ENCODE results near the gene RNASEL. TPM values are rescaled to one million over a fixed set of nuclear protein-coding genes. Genes with fewer than 3 reads are reported as not detected.
A peak's percentile ranks its signal among the peaks of the same experiment; 100 is the strongest.

The RNASEL gene
- total RNA-seq, 2 experiments from 2014 or later: 5.7 to 6.0 TPM

DNA sequence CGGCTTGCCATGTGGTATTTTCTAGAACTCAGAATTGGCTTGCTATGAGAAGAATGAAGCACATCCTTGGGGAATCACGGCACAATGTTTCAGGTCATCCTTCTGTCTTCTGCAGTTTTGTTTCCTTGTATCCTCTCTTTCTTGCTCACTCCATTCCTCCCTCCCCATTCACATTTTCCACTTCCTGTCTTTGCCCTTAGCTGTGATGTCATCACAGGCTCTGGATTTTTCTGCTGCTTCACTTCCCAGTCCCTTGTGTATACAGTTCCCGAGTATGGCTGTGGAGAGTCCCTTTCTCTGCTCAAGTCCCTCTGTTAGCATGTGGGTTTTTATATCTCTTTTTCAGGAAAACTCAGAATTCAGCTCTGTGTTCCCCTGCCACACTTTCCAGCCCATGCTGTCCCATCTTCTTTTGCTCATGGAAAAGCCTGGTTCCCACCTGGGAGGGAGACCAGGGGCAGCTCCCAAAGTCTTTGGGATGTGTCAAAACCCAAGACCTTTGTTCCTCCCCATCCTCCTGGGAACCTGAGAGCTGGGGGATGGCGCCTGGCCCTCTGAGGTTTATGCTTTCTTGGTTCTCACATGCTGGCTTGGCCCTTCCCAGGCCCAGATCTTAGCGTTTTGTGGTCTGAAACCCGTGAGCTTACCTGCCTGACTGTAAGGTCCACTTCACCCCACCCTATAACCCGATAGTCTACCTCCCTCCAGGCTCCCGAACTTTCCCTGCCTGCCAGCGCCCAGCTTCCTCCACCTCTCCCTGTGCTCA lies 20.0 kb upstream of the RNASEL start:
- POLR2A ChIA-PET: no interaction called here
- no peaks in the 10 kb centered on the region for H3K36me3 Mint-ChIP-seq (ENCODE audit: low read depth)
- no peak overlapping the region for H3K4me3 Mint-ChIP-seq
- ATAC-seq (no peak), DNase-seq (no peak)
- H3K27ac Mint-ChIP-seq: no peak overlapping the region
- no peaks in the 10 kb centered on the region for H3K9me3 Mint-ChIP-seq (ENCODE audit: insufficient read depth)
- peaks cover 14% of the 10 kb centered on the region for H3K4me1 Mint-ChIP-seq (ENCODE audit: low read depth)
- CTCF ChIA-PET: interaction anchor here (1.3 to 17.9 kb wide), 3 partner anchors 13 to 180 kb away, joined by 3 to 899 read pairs (median 3); partner anchors contain the start of gene NPL
- peaks cover 71% of the 10 kb centered on the region for H3K27me3 Mint-ChIP-seq (ENCODE audit: low read depth)

DNA sequence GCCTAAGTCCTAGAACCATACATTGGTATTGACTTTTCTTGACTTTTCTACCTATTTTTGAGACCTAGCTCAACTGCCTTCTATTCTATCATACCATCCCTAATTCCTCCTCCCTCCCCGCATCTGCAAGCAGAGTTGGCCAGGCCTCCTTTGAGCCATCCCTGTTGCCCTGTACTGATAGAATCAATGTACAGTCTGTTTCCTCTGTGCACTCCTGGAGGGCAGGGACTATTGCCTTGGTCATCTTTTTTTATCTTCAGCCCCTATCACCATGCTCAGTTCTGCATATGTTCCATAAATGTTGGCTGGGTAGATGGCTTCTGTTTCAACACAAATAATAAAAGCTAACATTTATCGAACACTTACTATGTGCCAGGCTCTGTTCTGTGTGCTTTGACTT lies 19.2 kb upstream of the RNASEL start:
- Mint-ChIP-seq H3K4me1 (ENCODE audit: low read depth) (peaks cover 10% of the 10 kb centered on the region), H3K36me3 (ENCODE audit: low read depth) (no peaks in the 10 kb centered on the region), H3K9me3 (ENCODE audit: insufficient read depth) (no peaks in the 10 kb centered on the region), H3K27me3 (ENCODE audit: low read depth) (peaks cover 63% of the 10 kb centered on the region), H3K27ac (no peak overlapping the region), H3K4me3 (no peak overlapping the region)
- no peak for ATAC-seq
- CTCF ChIA-PET: interaction anchor here (1.3 to 17.9 kb wide), 5 partner anchors 9 to 181 kb away, joined by 3 to 899 read pairs (median 42); partner anchors contain the start of gene NPL
- POLR2A ChIA-PET: no interaction called here
- no peak for DNase-seq

DNA sequence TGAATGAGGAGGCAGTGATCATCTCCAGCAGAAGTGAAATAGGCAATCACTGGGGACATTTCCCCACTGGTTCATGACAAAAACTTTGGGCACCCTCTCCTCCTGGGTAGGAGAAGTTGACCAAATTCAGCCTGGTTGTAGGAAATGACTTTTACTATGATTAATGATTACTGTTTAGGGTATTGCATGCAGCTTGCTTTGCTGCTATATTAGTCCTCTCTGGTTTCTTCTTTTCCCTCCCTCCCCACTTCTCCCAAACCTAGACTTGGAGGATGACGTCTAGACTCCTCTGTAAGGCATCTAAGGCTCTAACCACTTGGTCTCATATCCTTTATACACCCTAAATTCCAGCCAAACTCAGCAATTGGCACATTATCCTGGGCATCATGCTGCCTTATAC lies 18.5 kb upstream of the RNASEL start:
- ATAC-seq (no peak), DNase-seq (no peak)
- H3K4me1 Mint-ChIP-seq (ENCODE audit: low read depth): peaks cover 10% of the 10 kb centered on the region
- peaks cover 56% of the 10 kb centered on the region for H3K27me3 Mint-ChIP-seq (ENCODE audit: low read depth)
- H3K27ac Mint-ChIP-seq: no peak overlapping the region
- ChIA-PET POLR2A (interaction anchor here (4.6 kb wide), 1 partner anchor 8 kb away, joined by 43 read pairs; no protein-coding TSS in a partner anchor), CTCF (interaction anchor here (1.2 to 17.9 kb wide), 5 partner anchors 10 to 182 kb away, joined by 3 to 899 read pairs (median 42); partner anchors contain the start of gene NPL)
- H3K9me3 Mint-ChIP-seq (ENCODE audit: insufficient read depth): no peaks in the 10 kb centered on the region
- H3K36me3 Mint-ChIP-seq (ENCODE audit: low read depth): no peaks in the 10 kb centered on the region
- no peak overlapping the region for H3K4me3 Mint-ChIP-seq

DNA sequence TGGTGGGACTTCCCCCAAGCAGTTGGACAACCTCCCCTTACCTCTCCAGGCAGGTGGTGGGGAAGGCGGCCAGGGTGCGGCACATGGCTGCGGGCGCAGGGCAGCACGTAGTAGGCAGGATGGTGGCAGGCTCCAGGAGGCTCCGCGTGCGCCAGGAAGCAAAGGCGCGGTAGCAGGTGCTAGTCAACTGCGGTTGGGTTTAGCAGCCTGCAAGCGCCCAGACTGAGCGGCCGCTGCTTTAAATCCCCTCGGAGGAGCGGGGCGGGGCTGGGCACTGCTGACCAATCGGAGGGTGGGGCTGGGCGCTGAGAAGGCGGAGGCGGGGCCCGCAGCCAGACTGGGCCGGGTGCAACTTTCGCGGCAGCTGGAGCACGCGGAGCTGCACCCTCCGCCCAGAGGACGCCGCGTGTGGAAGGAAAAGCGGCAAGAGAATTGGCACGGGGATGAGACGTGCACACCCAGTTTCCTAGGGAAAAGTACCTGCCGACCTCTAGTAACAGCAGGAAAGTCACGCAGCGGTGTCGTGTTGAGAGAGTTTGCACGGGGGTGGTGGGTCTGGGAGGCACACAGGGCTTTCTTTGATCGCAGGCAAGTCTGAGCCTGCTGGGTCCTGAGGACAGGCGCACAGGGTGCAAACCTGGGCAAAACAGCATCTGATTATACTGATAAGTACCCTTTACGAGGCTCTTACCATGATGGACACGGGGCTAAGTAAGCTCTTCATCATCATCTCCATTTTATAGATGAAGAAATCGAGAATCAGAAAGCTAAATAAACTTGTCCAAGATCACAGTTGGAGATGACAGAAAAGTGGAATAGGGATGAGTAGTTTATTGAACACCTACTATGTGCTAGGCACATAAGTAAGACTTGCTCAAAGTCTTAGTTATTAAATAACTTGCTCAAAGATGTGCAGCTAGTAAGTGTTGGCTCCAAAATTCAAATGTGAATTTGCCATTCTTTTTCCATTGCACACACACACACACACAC lies 15.4 kb upstream of the RNASEL start, which contains the start of gene RGS16:
RGS16 (minus strand) TSS at position 215 of the 990 bp plus-strand sequence; CDS start at position 85, 130 bp downstream.
- Mint-ChIP-seq H3K36me3 (ENCODE audit: low read depth) (peaks cover 4% of the 10 kb centered on the region), H3K4me3 (no peak within 1 kb of the TSS), H3K9me3 (ENCODE audit: insufficient read depth) (no peaks in the 10 kb centered on the region), H3K27ac (peak within 1 kb of the TSS; percentile 47), H3K27me3 (ENCODE audit: low read depth) (peaks cover 28% of the 10 kb centered on the region), H3K4me1 (ENCODE audit: low read depth) (peaks cover 11% of the 10 kb centered on the region)
- ATAC-seq (peak; percentile 89), DNase-seq (peak; percentile 93)
- POLR2A ChIA-PET: interaction anchor here (4.6 kb wide), 1 partner anchor 11 kb away, joined by 43 read pairs; no protein-coding TSS in a partner anchor
- CTCF ChIA-PET: interaction anchor here (0.7 to 17.9 kb wide), 9 partner anchors 10 to 236 kb away, joined by 3 to 899 read pairs (median 4); partner anchors contain the start of gene NPL

DNA sequence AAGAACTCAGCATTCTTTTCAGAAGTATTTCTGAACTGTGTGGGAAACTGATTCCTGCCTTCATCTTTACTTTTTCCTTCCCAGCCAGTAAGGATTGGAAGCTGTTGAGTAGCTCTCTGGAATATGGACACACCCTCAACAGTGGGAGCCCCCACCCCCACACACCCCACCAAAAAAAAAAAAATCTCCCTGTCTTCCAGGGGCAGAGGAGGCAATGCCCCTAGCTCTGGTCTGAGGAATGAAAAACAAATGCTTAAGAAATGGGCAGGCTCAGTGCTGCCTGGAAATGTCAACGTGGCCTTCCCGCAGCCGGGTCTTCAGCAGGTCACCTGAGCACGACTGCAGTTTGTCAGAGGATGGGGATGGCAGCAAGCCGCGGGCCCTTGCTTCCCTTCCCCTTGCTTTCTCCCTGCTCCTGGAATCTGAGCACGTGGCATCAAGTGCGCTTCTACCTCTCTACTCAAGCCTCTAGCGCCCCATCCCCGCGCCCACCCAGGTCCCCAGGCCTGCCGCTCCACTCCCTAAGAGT lies 14.7 kb upstream of the RNASEL start:
- DNase-seq: no peak
- H3K9me3 Mint-ChIP-seq (ENCODE audit: insufficient read depth): no peaks in the 10 kb centered on the region
- H3K27ac Mint-ChIP-seq: peak overlapping the region; percentile 47

DNA sequence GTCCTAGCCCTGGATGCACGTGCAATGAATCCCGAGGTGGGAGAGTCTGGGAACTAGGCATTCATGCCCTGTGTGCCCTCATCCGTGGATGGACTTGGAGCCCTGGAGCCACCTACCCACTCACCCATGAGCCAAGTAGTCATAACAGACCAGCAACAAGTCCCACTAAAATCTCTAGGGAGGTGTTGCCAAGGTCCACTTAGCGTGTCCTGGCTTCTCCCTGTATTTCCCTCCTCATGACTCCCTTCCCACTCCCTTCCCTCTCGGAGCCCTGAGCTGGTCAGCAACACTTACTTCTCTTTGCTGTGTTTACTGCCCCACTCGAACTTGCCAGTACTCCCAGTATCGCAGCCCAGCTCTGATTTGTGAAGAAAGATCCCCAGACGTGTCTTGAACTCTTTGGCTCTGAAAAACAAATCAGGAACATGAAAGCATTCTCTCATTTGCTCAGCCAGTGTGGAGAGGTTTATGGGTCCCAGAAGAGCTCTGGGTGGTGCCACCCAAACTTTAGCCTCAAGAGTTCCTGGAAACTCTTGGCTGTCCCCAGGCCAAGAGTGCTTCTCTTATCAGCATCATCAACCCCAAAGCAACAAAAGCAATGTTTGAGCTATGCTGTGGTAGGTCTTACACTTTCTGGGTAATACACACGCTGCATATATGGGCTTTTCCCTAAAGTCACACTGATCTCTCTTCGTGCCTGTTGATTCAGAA lies 14.0 kb upstream of the RNASEL start:
- DNase-seq (peak; percentile 44), ATAC-seq (peak; percentile 50)
- Mint-ChIP-seq H3K27me3 (ENCODE audit: low read depth) (peaks cover 18% of the 10 kb centered on the region), H3K27ac (peak overlapping the region; percentile 47), H3K4me3 (no peak overlapping the region), H3K4me1 (ENCODE audit: low read depth) (peaks cover 11% of the 10 kb centered on the region), H3K9me3 (ENCODE audit: insufficient read depth) (no peaks in the 10 kb centered on the region), H3K36me3 (ENCODE audit: low read depth) (peaks cover 4% of the 10 kb centered on the region)
- ChIA-PET POLR2A (interaction anchor here (0.7 to 4.6 kb wide), 3 partner anchors 12 to 189 kb away, joined by 3 to 43 read pairs (median 5); no protein-coding TSS in a partner anchor), CTCF (interaction anchor here (0.7 to 17.9 kb wide), 9 partner anchors 8 to 244 kb away, joined by 3 to 899 read pairs (median 4); partner anchors contain the start of gene NPL)

More for the DNA sequence above, 14.7 kb upstream of the RNASEL start:
- Mint-ChIP-seq H3K4me3 (no peak overlapping the region), H3K4me1 (ENCODE audit: low read depth) (peaks cover 11% of the 10 kb centered on the region), H3K27me3 (ENCODE audit: low read depth) (peaks cover 23% of the 10 kb centered on the region), H3K36me3 (ENCODE audit: low read depth) (peaks cover 4% of the 10 kb centered on the region)
- POLR2A ChIA-PET: interaction anchor here (0.7 to 4.6 kb wide), 3 partner anchors 12 to 188 kb away, joined by 3 to 43 read pairs (median 5); no protein-coding TSS in a partner anchor
- CTCF ChIA-PET: interaction anchor here (0.7 to 17.9 kb wide), 10 partner anchors 9 to 244 kb away, joined by 3 to 899 read pairs (median 4); partner anchors contain the start of gene NPL
- peak; percentile 6 for ATAC-seq

DNA sequence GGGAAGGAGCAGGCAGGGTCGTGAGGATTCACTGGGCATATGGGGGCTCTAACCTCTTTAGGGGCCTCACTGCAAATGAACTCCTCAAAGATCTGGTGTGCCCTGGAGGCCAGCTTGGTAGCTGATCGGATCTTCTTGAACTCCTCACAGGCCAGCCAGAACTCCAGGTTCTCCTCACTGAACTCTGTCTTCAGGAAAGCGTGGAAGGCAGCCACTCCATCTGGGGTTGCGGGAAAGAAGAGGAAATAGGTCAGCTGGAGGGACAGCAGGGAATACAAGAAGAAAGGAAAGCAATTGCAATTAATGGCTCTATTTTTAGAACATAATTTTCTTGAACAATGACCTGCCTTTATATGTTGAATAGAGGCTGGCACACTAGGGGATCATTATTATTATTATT lies 12.9 kb upstream of the RNASEL start:
- no peak for DNase-seq
- POLR2A ChIA-PET: interaction anchor here (1.1 kb wide), 1 partner anchor 182 kb away, joined by 4 read pairs; no protein-coding TSS in a partner anchor
- CTCF ChIA-PET: interaction anchor here (0.8 to 17.9 kb wide), 15 partner anchors 9 to 188 kb away, joined by 3 to 899 read pairs (median 4); partner anchors contain the start of genes NPL and RNASEL
- H3K27me3 Mint-ChIP-seq (ENCODE audit: low read depth): peaks cover 12% of the 10 kb centered on the region
- H3K27ac Mint-ChIP-seq: no peak overlapping the region
- ATAC-seq: no peak
- H3K9me3 Mint-ChIP-seq (ENCODE audit: insufficient read depth): no peaks in the 10 kb centered on the region
- no peak overlapping the region for H3K4me3 Mint-ChIP-seq
- H3K4me1 Mint-ChIP-seq (ENCODE audit: low read depth): peaks cover 4% of the 10 kb centered on the region
- peaks cover 4% of the 10 kb centered on the region for H3K36me3 Mint-ChIP-seq (ENCODE audit: low read depth)

DNA sequence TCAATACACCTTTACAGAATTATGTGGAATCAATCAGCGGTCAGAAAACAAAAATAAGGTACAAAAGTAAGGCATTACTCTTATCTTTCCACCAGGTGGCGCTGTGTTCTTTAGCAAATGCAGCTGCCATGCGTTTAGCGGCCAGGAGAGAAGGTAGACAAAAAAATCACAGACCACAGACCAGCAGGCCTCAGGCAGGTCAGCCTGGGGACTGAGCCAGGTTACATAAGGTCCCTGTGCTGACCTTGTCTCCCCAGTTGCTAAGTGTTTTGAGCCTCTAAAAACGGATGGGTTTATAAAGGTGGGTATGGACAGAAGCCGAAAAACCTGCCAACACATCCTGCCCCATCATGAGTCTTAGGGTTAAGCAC lies 12.3 kb upstream of the RNASEL start:
- Mint-ChIP-seq H3K9me3 (ENCODE audit: insufficient read depth) (no peaks in the 10 kb centered on the region), H3K4me1 (ENCODE audit: low read depth) (peaks cover 4% of the 10 kb centered on the region), H3K27ac (no peak overlapping the region), H3K4me3 (no peak overlapping the region), H3K27me3 (ENCODE audit: low read depth) (peaks cover 9% of the 10 kb centered on the region), H3K36me3 (ENCODE audit: low read depth) (peaks cover 4% of the 10 kb centered on the region)
- POLR2A ChIA-PET: interaction anchor here (1.0 to 1.1 kb wide), 2 partner anchors 181 to 182 kb away, joined by 4 to 10 read pairs; no protein-coding TSS in a partner anchor
- CTCF ChIA-PET: interaction anchor here (0.7 to 17.9 kb wide), 22 partner anchors 8 to 242 kb away, joined by 3 to 899 read pairs (median 4); partner anchors contain the start of genes NPL and RNASEL
- DNase-seq (peak; percentile 80), ATAC-seq (no peak)

DNA sequence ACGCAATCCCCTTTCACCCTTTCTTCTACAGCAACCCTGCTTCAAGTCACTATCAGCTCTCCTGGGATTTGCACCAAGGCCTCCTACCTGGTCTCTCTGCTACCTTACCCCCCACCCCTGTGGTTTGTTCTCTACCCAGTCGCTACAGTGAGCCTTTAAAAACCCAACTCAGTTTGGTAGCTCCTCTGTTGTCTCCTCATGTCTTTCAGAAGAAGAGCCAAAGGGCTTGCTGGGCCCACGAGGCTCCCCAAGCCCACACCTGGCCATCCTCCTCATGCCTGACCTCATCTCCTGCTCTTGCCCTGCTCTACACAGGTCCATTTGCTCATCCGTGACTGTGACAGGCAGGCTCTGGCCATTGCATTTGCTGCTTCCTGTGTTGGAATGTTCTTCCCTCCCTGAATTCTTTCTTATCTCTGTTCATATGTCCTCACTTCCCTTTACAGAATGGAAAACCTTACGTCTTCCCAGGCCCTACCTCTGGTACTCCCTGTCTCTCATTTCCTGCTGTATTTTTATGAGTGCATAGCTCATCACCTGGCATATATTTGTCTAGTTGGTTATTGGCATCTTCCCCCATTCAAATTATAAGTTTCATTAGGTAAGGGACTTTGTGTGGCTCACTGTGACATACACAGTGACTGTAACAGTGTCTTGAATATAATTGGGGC lies 11.8 kb upstream of the RNASEL start:
- H3K4me3 Mint-ChIP-seq: no peak overlapping the region
- H3K27me3 Mint-ChIP-seq (ENCODE audit: low read depth): peaks cover 9% of the 10 kb centered on the region
- H3K36me3 Mint-ChIP-seq (ENCODE audit: low read depth): peaks cover 4% of the 10 kb centered on the region
- ATAC-seq (no peak), DNase-seq (no peak)
- H3K27ac Mint-ChIP-seq: no peak overlapping the region
- peaks cover 5% of the 10 kb centered on the region for H3K4me1 Mint-ChIP-seq (ENCODE audit: low read depth)
- ChIA-PET POLR2A (interaction anchor here (1.0 to 1.1 kb wide), 3 partner anchors 181 to 186 kb away, joined by 3 to 10 read pairs (median 4); no protein-coding TSS in a partner anchor), CTCF (interaction anchor here (0.5 to 17.9 kb wide), 28 partner anchors 12 to 513 kb away, joined by 3 to 899 read pairs (median 4); partner anchors contain the start of genes NPL and RNASEL)
- no peaks in the 10 kb centered on the region for H3K9me3 Mint-ChIP-seq (ENCODE audit: insufficient read depth)

All from activated CD8-positive, alpha-beta T cell treated with anti-CD3 and anti-CD28 coated beads, Interleukin-2, amount 10 ng/mL, durations not matched to agents 7 days and 5 days (primary cell).